Stimulated activated CD4-positive, alpha-beta T cell treated with anti-CD3 and anti-CD28 coated beads, Interleukin-12 subunit alpha, Interleukin-12 subunit beta, amount 100 ng/mL, for 24 hours (primary cell): ENCODE measurements around the gene BCR.

ENCODE experiments used
- DNase-seq, 2 experiments: peaks; one replicate each; pipeline ENCODE4 v3.0.0-alpha.2; 2020; ENCODE audit warnings: low read depth in 2 of 2

The BCR gene

GRCh38 chr22:23262518-23263332 is 82.4 kb downstream of the BCR start:
- DNase-seq: no peak

GRCh38 chr22:23263651-23264555 is 83.6 kb downstream of the BCR start:
- DNase-seq: no peak

- no peak for DNase-seq
Measured at GRCh38 chr22:23264610-23265367, 84.5 kb downstream of the BCR start.

GRCh38 chr22:23265368-23265700 is 85.0 kb downstream of the BCR start:
- DNase-seq: no peak

GRCh38 chr22:23266780-23267179 is 86.5 kb downstream of the BCR start:
- no peak for DNase-seq

GRCh38 chr22:23267226-23268043 is 87.1 kb downstream of the BCR start:
- no peak for DNase-seq

GRCh38 chr22:23268139-23268712 is 87.9 kb downstream of the BCR start:
- no peak for DNase-seq

- no peak for DNase-seq
Measured at GRCh38 chr22:23268877-23269276, 88.6 kb downstream of the BCR start.

GRCh38 chr22:23269441-23270211 is 89.3 kb downstream of the BCR start:
- no peak for DNase-seq

GRCh38 chr22:23270212-23270733 is 90.0 kb downstream of the BCR start:
- no peak for DNase-seq

GRCh38 chr22:23270798-23271596 is 90.7 kb downstream of the BCR start:
- DNase-seq: no peak

GRCh38 chr22:23271597-23271908 is 91.2 kb downstream of the BCR start:
- DNase-seq: no peak

- DNase-seq: no peak
Measured at GRCh38 chr22:23272371-23272770, 92.1 kb downstream of the BCR start.

- DNase-seq: no peak
Measured at GRCh38 chr22:23272834-23273233, 92.5 kb downstream of the BCR start.

GRCh38 chr22:23273445-23274145 is 93.3 kb downstream of the BCR start:
- DNase-seq: no peak

GRCh38 chr22:23274146-23274526 is 93.8 kb downstream of the BCR start:
- no peak for DNase-seq

- no peak for DNase-seq
Measured at GRCh38 chr22:23274891-23275694, 94.8 kb downstream of the BCR start.

GRCh38 chr22:23275751-23276150 is 95.4 kb downstream of the BCR start:
- no peak for DNase-seq
